ENCODE measurements around the gene CLASRP.
A peak's percentile ranks its signal among the peaks of the same experiment; 100 is the strongest.
"Not testable (repeated sequence)": the region's sequence is repeated elsewhere in the genome, so short reads cannot be mapped to it uniquely, and the experiment has no call there.

Gene CLASRP, protein sequence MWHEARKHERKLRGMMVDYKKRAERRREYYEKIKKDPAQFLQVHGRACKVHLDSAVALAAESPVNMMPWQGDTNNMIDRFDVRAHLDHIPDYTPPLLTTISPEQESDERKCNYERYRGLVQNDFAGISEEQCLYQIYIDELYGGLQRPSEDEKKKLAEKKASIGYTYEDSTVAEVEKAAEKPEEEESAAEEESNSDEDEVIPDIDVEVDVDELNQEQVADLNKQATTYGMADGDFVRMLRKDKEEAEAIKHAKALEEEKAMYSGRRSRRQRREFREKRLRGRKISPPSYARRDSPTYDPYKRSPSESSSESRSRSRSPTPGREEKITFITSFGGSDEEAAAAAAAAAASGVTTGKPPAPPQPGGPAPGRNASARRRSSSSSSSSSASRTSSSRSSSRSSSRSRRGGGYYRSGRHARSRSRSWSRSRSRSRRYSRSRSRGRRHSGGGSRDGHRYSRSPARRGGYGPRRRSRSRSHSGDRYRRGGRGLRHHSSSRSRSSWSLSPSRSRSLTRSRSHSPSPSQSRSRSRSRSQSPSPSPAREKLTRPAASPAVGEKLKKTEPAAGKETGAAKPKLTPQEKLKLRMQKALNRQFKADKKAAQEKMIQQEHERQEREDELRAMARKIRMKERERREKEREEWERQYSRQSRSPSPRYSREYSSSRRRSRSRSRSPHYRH

DNA sequence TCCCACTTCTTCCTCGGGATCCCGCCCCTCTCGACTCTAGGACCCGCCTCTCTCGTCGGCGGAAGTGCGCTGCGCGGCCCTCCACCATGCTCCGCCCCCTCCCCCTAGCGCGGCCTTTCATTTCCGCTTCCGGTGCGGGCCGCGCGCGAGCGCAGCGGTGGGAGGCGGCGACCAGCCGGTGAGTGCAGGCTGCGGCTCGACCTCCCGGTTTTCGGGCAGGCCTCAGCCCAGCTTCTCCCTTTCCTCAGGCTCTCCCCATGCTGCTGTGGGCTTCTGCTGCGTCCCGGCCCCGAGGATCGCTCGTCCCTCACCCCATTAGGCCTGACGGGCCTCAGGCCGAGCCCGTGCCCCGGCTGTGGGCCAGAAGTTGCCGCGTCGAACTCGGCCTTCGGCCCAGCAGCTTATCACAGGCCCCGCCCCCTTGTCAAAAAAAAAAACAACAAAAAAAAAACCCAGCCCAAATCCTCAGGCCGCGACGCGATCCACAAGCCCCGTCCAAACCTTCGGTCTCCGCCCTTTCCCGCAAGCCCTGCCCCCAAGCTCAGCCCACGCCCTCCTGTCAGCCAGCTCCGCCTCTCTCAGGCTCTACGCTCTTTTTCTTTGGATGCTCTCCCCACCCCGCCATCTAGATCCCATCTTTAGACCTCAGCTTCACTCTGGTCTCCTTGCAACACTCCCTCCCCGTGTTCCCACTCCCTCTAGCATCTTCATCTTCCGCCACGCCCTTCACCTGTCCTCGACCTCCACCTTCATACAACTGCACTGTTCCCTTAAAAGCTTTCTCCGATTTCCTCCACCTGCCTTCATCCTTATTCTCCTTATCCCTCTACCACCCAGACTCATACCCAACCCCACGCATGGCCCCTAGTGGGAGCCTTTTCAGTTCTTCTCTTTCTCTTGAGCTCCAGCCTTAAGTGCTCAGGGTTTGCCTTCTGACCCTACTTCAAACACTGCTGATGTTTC lies at the start of gene CLASRP:
CLASRP (plus strand) TSS at position 115 of the 963 bp plus-strand sequence. CDS start 1,168 bp downstream, outside the sequence.
- peak; percentile 73 to 81 for DNase-seq (ENCODE audit: low read depth in 2 of 2)

DNA sequence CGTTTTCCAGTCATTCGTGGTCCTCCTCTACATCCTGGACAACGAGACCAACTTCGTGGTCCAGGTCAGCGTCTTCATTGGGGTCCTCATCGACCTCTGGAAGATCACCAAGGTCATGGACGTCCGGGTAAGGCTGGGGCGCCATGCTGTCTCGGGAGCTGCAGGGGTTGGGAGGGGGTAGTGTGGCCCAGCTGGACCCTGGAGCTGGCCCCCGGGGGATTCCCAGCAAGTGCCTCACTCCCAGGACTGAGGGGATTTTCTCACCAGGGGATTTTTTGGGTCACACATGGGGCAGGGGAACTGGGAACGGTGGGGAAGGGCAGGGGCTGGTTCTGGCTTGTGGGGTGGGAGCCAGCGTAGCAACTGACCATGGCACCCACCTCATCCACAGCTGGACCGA lies 48.4 kb upstream of the CLASRP start:
- no peak for DNase-seq (ENCODE audit: low read depth in 2 of 2)

DNA sequence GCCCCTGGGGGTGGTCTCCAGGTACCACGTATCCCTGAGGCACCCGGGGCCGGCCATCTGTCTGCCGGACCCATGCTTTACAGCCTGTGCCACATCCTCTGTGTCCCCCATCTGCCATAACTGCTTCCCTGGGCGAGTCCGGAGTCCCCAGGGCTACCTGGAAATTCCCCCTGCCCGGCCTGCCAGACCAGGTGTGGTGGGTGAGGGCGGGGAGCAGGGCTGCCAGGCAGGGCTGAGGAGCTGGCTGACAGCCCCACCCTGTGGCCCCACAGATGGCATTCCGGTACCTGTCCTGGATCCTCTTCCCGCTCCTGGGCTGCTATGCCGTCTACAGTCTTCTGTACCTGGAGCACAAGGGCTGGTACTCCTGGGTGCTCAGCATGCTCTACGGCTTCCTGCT lies 47.9 kb upstream of the CLASRP start:
- DNase-seq (ENCODE audit: low read depth in 2 of 2), result no peak

DNA sequence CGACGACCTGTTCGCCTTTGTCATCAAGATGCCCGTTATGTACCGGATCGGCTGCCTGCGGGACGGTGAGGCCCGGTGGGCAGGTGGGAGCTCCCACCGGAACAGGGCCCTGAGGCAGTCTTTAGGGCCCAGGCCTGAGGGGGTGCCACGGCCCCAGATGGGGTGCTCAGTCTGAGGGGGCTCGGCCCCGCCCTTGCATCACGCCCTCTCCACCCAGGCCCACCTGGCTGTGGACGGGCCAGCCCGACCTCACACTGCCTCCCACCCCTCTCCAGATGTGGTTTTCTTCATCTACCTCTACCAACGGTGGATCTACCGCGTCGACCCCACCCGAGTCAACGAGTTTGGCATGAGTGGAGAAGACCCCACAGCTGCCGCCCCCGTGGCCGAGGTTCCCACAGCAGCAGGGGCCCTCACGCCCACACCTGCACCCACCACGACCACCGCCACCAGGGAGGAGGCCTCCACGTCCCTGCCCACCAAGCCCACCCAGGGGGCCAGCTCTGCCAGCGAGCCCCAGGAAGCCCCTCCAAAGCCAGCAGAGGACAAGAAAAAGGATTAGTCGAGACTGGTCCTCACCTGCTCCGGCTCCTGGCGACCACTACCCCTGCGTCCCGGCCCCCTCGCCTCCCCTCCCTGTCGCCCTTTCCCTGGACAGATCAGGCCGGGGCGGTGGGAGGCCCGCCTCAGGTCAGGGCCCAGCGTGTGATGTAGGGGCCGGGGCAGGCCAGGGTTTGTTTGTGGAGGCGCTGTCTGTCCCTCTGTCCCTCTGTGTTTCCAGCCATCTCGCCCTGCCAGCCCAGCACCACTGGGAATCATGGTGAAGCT lies 46.3 kb upstream of the CLASRP start:
- DNase-seq (ENCODE audit: low read depth in 2 of 2), result no peak

DNA sequence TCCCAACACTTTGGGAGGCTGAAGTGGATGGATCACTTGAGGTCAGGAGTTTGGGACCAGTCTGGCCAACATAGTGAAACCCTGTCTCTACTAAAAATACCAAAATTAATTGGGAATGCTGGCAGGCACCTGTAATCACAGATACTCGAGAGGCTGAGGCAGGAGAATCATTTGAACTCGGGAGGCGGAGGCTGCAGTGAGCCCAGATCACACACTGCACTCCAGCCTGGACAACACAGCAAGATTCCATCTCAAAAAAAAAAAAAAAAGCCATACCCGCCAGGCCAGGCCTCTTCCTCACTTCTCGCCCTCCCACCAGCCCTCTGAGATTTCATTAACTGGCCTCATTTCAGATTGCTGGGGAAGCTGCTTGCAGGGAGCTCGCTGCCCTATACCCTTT lies 45.3 kb upstream of the CLASRP start:
- no peak for DNase-seq (ENCODE audit: low read depth in 2 of 2)

DNA sequence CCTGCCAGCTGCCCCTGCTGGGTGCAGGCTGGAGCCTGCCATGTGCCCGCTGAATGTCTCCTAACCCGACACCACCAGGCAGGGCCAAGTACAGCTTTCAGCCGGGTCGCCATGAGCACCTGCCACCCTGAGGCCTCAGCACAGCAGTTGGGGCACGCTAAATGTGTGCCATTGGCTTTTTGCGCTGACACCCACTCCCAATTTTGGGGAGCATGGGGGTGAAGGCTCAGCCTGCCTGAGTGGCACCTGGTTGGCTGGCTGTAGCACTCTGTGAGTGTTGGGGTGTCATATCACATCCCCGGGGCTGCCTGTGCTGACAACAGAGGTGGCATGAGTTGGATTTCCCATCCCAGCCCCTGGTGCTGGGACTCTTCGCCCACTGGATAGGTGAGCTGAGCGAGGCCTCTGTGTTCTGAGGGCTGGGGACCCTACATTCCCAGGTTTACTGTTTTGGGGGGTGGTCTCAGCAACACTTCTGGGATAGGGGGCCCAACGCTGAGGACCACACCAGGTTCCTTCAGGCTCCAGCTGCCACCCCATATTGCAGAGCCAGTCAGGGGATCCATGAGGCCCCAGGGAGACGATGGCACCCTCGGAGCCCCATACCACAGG lies 44.8 kb upstream of the CLASRP start:
- no peak for DNase-seq (ENCODE audit: low read depth in 2 of 2)

DNA sequence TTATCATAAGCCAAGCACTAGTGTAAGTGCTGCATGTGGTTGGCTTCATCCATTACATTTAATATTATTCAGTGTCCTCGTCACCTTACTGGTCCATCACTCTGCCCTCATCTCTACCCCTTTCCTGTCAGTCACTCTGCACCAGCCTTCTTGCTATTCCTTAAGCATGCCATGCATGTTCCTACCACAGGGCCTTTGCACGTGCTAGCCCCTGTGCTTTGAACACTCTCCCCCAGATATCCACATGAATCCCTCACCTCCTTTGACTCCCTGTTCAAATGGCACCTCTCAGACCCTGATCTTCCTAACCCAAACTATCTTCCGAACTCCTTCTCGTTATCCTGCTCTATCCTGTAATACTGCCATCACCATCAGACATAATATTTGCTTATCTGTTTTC lies 40.8 kb upstream of the CLASRP start:
- no peak for DNase-seq (ENCODE audit: low read depth in 2 of 2)

DNA sequence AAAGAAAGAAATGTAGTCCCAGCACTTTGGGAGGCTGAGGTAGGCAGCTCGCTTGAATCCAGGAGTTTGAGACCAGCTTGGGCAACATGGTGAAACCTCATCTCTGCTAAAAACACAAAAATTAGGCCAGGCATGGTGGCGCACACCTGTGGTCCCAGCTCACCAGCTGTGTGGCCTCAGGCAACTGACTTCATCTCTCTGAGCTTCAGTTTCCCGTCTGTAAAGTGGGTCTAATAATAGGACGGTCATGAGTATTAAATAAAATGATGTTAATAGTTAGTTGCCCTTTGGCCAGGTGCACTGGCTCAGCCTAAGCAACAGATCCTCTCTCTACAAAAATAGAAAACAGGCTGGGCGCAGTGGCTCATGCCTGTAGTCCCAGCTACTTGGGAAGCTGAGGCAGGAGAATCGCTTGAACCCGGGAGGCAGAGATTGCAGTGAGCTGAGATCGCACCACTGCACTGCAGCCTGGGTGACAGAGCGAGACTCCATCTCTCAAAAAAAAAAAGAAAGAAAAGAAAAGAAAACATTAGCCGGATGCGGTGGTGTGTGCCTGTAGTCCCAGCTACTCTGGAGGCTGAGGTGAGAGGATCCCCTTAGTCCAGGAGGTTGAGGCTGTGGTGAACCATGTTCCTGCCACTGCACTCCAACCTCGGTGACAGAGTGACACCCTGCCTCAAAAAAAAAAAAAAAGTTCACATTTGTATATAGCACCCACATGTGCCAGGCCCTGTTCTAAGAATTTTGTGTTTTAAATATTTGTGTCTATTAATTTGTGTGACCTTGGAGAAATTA lies 39.5 kb upstream of the CLASRP start:
- not testable (repeated sequence) for DNase-seq (ENCODE audit: low read depth in 2 of 2)

DNA sequence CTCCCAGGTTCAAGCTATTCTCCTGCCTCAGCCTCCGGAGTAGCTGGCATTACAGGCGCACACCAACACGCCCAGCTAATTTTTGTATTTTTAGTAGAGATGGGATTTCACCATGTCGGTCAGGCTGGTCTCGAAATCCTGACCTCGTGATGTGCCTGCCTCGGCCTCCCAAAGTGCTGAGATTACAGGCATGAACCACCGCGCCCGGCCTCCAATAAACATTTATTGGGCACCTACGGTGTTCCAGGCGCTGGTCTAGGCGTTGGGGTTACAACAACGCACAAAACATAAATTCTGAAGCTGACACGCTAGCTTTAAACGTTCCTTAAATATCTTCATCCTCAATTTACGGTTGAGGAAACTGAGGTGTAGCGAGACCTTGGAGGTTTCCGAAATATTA lies 38.2 kb upstream of the CLASRP start:
- DNase-seq (ENCODE audit: low read depth in 2 of 2), result not testable (repeated sequence)

DNA sequence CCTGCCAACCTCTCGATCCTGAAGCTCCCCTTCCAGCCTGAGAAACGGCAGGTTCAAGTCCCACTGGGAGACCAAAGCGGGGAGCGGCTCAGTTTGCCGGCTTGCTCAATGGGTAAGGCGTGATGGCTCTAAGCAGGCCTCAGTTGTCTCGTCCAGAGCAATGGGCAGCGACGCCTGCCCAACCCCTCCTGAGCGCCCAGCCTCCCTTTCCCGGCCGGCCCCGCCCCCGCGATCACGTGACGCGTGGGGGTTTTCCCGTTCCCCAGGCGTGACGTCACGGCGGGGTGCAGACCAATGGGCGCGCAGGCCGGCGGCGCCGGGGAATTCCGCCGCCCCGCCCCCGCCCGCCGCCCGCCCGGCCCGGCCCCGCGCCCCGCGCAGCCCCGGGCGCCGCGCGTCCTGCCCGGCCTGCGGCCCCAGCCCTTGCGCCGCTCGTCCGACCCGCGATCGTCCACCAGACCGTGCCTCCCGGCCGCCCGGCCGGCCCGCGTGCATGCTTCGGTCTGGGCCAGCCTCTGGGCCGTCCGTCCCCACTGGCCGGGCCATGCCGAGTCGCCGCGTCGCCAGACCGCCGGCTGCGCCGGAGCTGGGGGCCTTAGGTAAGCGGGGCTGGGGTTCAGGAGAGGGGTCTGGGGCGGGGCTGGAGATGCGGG lies 37.6 kb upstream of the CLASRP start, which contains the start of gene RELB:
RELB (plus strand) TSS at position 378 of the 653 bp plus-strand sequence; CDS start at position 494, 116 bp downstream.
- DNase-seq (ENCODE audit: low read depth in 2 of 2), result peak; percentile 93 to 97

DNA sequence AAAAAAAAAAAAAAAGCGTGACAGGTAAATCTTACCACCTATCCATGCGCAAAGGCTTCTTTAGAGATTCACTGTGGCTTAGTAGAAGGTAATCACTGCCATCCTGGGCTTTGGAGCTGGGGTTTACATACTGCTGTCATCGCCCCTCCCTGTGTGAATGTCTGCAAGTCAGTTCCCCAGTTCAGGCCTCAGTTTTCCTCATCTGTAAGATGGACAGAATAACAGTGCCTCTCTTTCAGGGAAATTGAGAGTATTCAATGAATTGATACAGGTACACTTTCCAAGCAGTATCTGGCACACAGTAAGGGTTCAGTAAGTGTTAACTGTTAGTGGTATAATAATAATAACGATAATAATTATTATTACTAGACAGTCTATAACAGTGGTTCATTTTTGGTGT lies 35.4 kb upstream of the CLASRP start:
- no peak for DNase-seq (ENCODE audit: low read depth in 2 of 2)

DNA sequence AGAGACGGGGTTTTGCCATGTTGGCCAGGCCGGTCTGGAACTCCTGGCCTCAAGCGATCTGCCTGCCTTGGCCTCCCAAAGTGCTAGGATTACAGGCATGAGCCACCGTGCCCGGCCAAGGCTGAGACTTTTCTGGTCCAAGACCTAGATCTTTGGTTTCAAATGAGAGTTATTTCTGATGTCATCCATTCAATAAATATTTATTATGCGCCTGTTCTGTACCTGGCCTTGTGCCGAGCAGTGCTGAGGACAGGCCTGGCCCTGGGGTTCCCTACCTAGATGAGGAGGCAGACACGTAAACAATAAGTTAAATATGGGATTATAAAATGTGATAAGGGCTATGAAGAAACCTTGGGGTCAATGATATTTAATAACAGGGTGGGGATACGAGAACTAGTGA lies 33.1 kb upstream of the CLASRP start:
- no peak for DNase-seq (ENCODE audit: low read depth in 2 of 2)

DNA sequence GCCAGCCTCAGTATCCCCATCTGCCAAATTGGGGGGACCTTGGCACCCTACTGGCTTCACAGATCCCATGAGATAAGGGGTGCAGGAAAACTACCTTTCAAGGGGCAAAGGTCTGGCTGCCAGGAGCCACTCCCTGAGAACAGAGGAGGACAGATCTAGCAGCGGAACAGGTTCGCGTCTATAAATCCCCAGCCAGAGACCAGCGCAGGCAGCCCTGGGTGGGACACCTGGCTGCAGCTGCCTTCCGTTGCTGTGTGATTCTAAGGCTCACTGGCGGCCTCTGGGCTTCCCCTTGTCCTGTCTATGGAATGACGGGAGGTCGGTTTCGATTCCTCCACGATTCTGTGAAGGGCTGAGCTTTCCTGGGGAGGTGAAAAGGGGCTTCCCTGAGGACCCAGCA lies 30.3 kb upstream of the CLASRP start:
- DNase-seq (ENCODE audit: low read depth in 2 of 2), result no peak

DNA sequence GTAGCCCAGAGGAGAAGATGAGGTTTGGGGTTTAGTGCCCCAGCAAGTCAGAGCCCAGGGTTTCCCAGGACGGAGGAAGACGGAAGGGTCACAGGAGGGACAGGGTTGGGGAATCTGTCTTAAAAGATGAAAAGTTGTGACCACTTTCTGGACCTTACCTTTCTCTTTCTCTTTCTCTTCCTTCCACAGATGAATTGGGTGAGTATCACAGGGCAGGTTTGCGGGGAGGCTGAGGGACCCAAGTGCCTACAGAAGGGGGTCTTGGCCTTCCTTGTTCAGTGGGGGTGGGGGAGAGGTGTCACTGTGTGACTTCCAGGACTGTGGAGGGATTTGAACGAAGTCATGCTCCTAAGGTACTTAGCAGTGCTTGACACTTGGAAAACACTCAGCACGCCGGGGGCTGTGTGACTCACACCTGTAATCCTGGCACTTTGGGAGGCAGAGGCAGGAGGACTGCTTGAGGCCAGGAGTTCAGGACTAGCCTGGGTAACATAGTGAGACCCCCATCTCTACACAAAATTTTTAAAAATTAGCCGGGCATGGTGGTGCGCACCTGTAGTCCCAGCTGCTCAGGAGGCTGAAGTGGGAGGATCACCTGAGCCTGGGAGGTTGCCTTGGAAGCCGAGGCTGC lies 29.1 kb upstream of the CLASRP start:
- no peak for DNase-seq (ENCODE audit: low read depth in 2 of 2)

DNA sequence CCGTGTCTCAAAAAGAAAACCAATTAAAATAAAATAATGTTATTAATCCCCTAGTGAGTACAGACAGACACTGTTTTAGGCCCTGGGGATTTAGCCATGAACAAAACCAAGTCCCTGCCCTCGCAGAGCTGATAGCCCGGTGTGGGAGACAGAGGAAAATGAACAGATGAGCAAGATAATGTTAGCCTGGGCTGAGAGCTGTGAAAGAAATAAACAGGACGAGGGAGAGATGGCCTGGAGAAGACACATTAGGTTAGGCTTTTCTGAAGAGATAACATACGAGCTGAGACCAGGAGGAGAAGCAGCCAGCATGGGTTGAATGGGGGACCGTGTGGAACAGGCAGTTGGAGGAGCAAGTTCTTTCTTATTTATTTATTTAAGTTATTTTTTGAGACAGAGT lies 28.5 kb upstream of the CLASRP start:
- DNase-seq (ENCODE audit: low read depth in 2 of 2), result no peak

DNA sequence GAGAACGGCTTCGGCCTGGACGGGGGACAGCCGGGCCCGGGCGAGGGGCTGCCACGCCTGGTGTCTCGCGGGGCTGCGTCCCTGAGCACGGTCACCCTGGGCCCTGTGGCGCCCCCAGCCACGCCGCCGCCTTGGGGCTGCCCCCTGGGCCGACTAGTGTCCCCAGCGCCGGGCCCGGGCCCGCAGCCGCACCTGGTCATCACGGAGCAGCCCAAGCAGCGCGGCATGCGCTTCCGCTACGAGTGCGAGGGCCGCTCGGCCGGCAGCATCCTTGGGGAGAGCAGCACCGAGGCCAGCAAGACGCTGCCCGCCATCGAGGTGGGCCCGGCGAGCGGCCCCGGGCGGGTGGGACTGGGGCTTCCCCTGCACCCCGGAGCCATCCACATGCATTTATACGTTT lies 26.9 kb upstream of the CLASRP start:
- DNase-seq (ENCODE audit: low read depth in 2 of 2), result no peak

DNA sequence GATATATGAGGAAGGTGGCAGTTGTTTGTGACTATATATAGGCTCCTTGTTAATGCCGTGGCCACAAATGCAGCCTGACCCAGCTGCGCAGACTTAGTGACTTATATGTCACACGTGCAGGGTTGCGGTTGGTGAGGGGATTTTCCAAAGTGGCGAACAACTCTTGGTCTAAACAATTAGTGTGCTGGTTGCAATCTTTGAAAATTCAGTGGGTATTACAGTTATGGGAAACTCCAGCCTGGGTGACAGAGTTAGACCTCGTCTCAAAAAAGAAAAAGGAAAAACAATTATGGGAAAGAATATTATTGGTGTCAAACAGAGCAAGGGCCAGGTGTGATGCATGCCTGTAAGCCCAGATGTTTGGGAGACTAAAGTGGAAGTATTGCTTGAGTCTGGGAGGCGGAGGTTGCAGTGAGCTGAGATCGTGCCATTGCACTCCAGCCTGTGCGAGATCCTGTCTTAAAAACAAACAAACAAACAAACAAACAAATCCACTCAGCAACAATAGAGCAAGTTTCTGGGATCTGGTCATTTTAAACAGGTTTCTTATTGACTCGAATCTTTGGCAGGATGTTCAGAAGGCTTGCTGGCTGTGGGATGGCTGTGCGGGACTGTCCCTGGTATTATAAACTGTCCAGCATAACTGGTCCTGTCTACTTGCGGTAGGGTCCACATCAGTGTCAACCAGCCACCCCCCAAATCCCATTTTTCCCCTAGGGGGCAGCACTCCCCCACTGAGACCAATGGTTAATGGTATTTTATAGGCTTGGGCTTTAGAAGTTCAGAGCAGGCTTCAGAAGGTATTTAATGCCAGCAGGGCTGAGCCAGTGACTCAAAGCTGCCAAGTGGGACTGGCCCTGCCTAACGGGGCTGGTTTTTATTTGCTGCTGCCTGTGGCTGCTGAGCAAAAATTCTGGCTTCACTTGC lies 22.2 kb upstream of the CLASRP start:
- peak; percentile 48 to 51 for DNase-seq (ENCODE audit: low read depth in 2 of 2)

DNA sequence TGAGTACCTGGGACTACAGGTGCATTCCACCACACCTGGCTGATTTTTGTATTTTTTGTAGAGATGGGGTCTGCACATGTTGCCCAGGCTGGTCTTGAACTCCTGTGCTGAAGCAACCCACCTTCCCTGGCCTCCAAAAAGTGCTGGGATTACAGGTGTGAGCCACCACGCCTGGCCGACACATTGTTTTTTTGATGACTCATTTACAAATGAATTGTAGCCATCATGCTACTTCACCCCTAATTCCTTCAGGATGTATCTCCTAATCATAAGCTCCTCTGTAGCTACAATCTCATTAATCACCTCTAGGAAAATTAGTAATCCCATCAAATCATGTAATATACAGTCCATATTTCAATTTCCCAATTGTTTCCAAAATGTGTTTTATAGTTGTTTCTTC lies 19.7 kb upstream of the CLASRP start:
- no peak for DNase-seq (ENCODE audit: low read depth in 2 of 2)
